Mesenchymal stem cell (in vitro differentiated cells and primary cell): ENCODE measurements around the gene FAM3B.

Experiments used
- DNase-seq: peaks from one replicate; pipeline ENCODE4 v3.0.0-alpha.2; 2013
- H2AFZ ChIP-seq: one replicate; pipeline ENCODE4 v1.6.1; 2013; ENCODE audit warnings: low read depth, mild to moderate bottlenecking, control low read depth, inconsistent platforms, low read length, moderate library complexity
- H2AK5ac ChIP-seq: 2 replicates; pipeline ENCODE4 v1.6.1; 2013; ENCODE audit warnings: low read length, moderate library complexity, mild to moderate bottlenecking, inconsistent platforms; ENCODE audit not compliant: severe bottlenecking
- H2BK120ac ChIP-seq: one replicate; pipeline ENCODE4 v1.6.1; 2013; ENCODE audit warnings: low read depth, mild to moderate bottlenecking, inconsistent platforms, low read length, moderate library complexity
- H2BK12ac ChIP-seq, 2 experiments: one replicate each; pipeline ENCODE4 v1.6.1; 2013; ENCODE audit warnings: inconsistent platforms in 2 of 2, low read length in 2 of 2, mild to moderate bottlenecking in 2 of 2, moderate library complexity in 2 of 2, control low read depth in 1 of 2
- H2BK15ac ChIP-seq: one replicate; pipeline ENCODE4 v1.6.1; 2013; ENCODE audit warnings: mild to moderate bottlenecking, low read depth, inconsistent platforms; ENCODE audit not compliant: poor library complexity, severe bottlenecking
- H2BK5ac ChIP-seq: 2 replicates; pipeline ENCODE4 v1.6.1; 2013; ENCODE audit warnings: low read depth, mild to moderate bottlenecking, low read length, control low read depth, inconsistent platforms; ENCODE audit not compliant: poor library complexity, severe bottlenecking
- H3K14ac ChIP-seq, 2 experiments: one replicate each; pipeline ENCODE4 v1.6.1; 2013; ENCODE audit warnings: inconsistent platforms in 2 of 2, low read length in 2 of 2, control low read depth in 1 of 2, mild to moderate bottlenecking in 1 of 2, moderate library complexity in 1 of 2
- H3K18ac ChIP-seq, 2 experiments: one replicate each; pipeline ENCODE4 v1.6.1; 2013; ENCODE audit warnings: inconsistent platforms in 2 of 2, low read length in 2 of 2, control low read depth in 1 of 2, low read depth in 1 of 2, mild to moderate bottlenecking in 1 of 2
- H3K23ac ChIP-seq, 2 experiments: one replicate each; pipeline ENCODE4 v1.6.1; 2013; ENCODE audit warnings: inconsistent platforms in 2 of 2, low read length in 2 of 2, mild to moderate bottlenecking in 2 of 2, moderate library complexity in 2 of 2, control low read depth in 1 of 2
- H3K27ac ChIP-seq: 2 replicates; pipeline ENCODE4 v1.5.1; 2013; ENCODE audit warnings: mild to moderate bottlenecking, moderate library complexity, low read length, control low read depth, inconsistent platforms; ENCODE audit not compliant: poor library complexity, severe bottlenecking
- H3K27me3 ChIP-seq, 2 experiments: 2 replicates each; pipeline versions ENCODE4 v1.6.1 to v1.7.0; 2013; ENCODE audit warnings: low read length in 2 of 2, mild to moderate bottlenecking in 2 of 2, moderate library complexity in 2 of 2, control low read depth in 1 of 2, inconsistent platforms in 1 of 2; ENCODE audit not compliant: control insufficient read depth in 1 of 2, insufficient read depth in 1 of 2
- H3K36me3 ChIP-seq, 2 experiments: 2 replicates each; pipeline versions ENCODE4 v1.6.1 to v1.7.0; 2013; ENCODE audit warnings: low read length in 2 of 2, control low read depth in 1 of 2, inconsistent platforms in 1 of 2, low read depth in 1 of 2, mild to moderate bottlenecking in 1 of 2; ENCODE audit not compliant: insufficient read depth in 2 of 2, control insufficient read depth in 1 of 2
- H3K4ac ChIP-seq, 2 experiments: one replicate each; pipeline ENCODE4 v1.6.1; 2013; ENCODE audit warnings: inconsistent platforms in 2 of 2, low read length in 2 of 2, mild to moderate bottlenecking in 2 of 2, moderate library complexity in 2 of 2, control low read depth in 1 of 2, low read depth in 1 of 2
- H3K4me1 ChIP-seq: 2 replicates; pipeline ENCODE4 v1.6.1; 2013; ENCODE audit warnings: low read depth, low read length, control low read depth; ENCODE audit not compliant: control insufficient read depth, insufficient read depth
- H3K4me2 ChIP-seq: 2 replicates; pipeline ENCODE4 v1.6.1; 2013; ENCODE audit warnings: low read length, mild to moderate bottlenecking, inconsistent platforms; ENCODE audit not compliant: poor library complexity, severe bottlenecking
- H3K4me3 ChIP-seq, 2 experiments: 2 replicates each; pipeline versions ENCODE4 v1.5.1 to v1.7.0; 2013; ENCODE audit warnings: low read length in 2 of 2, mild to moderate bottlenecking in 2 of 2, control low read depth in 1 of 2, low read depth in 1 of 2; ENCODE audit not compliant: insufficient read depth in 1 of 2
- H3K79me1 ChIP-seq: replicated peaks from 2 replicates; pipeline ENCODE4 v1.6.1; 2013; ENCODE audit warnings: mild to moderate bottlenecking, control low read depth, low read length, inconsistent platforms; ENCODE audit not compliant: poor library complexity, severe bottlenecking
- H3K9ac ChIP-seq: 2 replicates; pipeline ENCODE4 v1.7.0; 2013; ENCODE audit warnings: mild to moderate bottlenecking, low read length, moderate library complexity
- H3K9me3 ChIP-seq: 2 replicates; pipeline ENCODE4 v1.7.0; 2013; ENCODE audit warnings: mild to moderate bottlenecking, low read length; ENCODE audit not compliant: control insufficient read depth
- H4K8ac ChIP-seq: one replicate; pipeline ENCODE4 v1.6.1; 2013; ENCODE audit warnings: inconsistent platforms, mild to moderate bottlenecking, low read length, moderate library complexity
- H4K91ac ChIP-seq: one replicate; pipeline ENCODE4 v1.6.1; 2013; ENCODE audit warnings: mild to moderate bottlenecking, low read length, inconsistent platforms
- WGBS: methylation state at CpG from one replicate; pipeline ENCODE4 v1.1.7; 2013; ENCODE audit warnings: mixed read lengths; 5-methylcytosine and 5-hydroxymethylcytosine counted together

Gene FAM3B

GRCh38 chr21:41315726-41316125 lies 875 bp upstream of the FAM3B start:
- Histone ChIP-seq H4K8ac (no peak overlapping the region), H3K4me2 (no peak overlapping the region), H2BK5ac (no peak overlapping the region), H3K36me3 (no peaks in the 10 kb centered on the region), H4K91ac (no peak overlapping the region), H2BK12ac (no peak overlapping the region), H3K27ac (no peak overlapping the region), H3K4me3 (no peak overlapping the region), H2BK120ac (no peak overlapping the region), H2BK15ac (no peak overlapping the region), H2AK5ac (no peak overlapping the region), H3K79me1 (no peaks in the 10 kb centered on the region), H3K27me3 (peaks cover 44 to 61% of the 10 kb centered on the region in 2 experiments), H3K14ac (no peak overlapping the region), H3K9me3 (no peaks in the 10 kb centered on the region), H2AFZ (no peak overlapping the region), H3K23ac (no peak overlapping the region), H3K18ac (no peak overlapping the region), H3K4me1 (peaks cover 4% of the 10 kb centered on the region), H3K4ac (no peak overlapping the region), H3K9ac (no peak overlapping the region)
- DNase-seq = no peak
- WGBS = 78% methylated on average over 6 of the region's 6 CpGs

GRCh38 chr21:41317063-41317392 lies 427 bp downstream of the FAM3B start:
- 6% methylated on average over 10 of the region's 19 CpGs for WGBS
- no peak overlapping the region for H4K8ac ChIP-seq
- no peak overlapping the region for H2AK5ac ChIP-seq
- no peaks in the 10 kb centered on the region for H3K9me3 ChIP-seq
- H2BK120ac ChIP-seq = no peak overlapping the region
- no peak overlapping the region for H3K14ac ChIP-seq
- no peak overlapping the region for H3K4me2 ChIP-seq
- DNase-seq = no peak
- H3K27me3 ChIP-seq = peaks cover 44 to 71% of the 10 kb centered on the region in 2 experiments
- H3K23ac ChIP-seq = no peak overlapping the region
- no peaks in the 10 kb centered on the region for H3K36me3 ChIP-seq
- no peak overlapping the region for H2BK5ac ChIP-seq
- no peaks in the 10 kb centered on the region for H3K79me1 ChIP-seq
- H3K9ac ChIP-seq = no peak overlapping the region
- no peak overlapping the region for H3K18ac ChIP-seq
- H2AFZ ChIP-seq = no peak overlapping the region
- H4K91ac ChIP-seq = no peak overlapping the region
- H3K27ac ChIP-seq = no peak overlapping the region
- H2BK12ac ChIP-seq = no peak overlapping the region
- no peak overlapping the region for H3K4ac ChIP-seq
- H2BK15ac ChIP-seq = no peak overlapping the region
- H3K4me3 ChIP-seq = no peak overlapping the region
- H3K4me1 ChIP-seq = peaks cover 4% of the 10 kb centered on the region

- H2AFZ ChIP-seq = no peak overlapping the region
- no peak overlapping the region for H3K18ac ChIP-seq
- H3K23ac ChIP-seq = no peak overlapping the region
- WGBS = 63% methylated on average over 9 of the region's 10 CpGs
- no peaks in the 10 kb centered on the region for H3K36me3 ChIP-seq
- no peak overlapping the region for H2BK120ac ChIP-seq
- no peak overlapping the region for H4K91ac ChIP-seq
- H2BK12ac ChIP-seq = no peak overlapping the region
- H3K9ac ChIP-seq = no peak overlapping the region
- H3K4me2 ChIP-seq = no peak overlapping the region
- H4K8ac ChIP-seq = no peak overlapping the region
- no peak overlapping the region for H2BK15ac ChIP-seq
- no peak overlapping the region for H3K14ac ChIP-seq
- no peak overlapping the region for H3K27ac ChIP-seq
- H3K9me3 ChIP-seq = no peaks in the 10 kb centered on the region
- no peak for DNase-seq
- no peak overlapping the region for H2BK5ac ChIP-seq
- peaks cover 44 to 71% of the 10 kb centered on the region in 2 experiments for H3K27me3 ChIP-seq
- no peak overlapping the region for H3K4me3 ChIP-seq
- H3K4me1 ChIP-seq = peaks cover 4% of the 10 kb centered on the region
- H3K79me1 ChIP-seq = no peaks in the 10 kb centered on the region
- no peak overlapping the region for H3K4ac ChIP-seq
- no peak overlapping the region for H2AK5ac ChIP-seq
Observed at GRCh38 chr21:41317458-41317857, 857 bp downstream of the FAM3B start.

GRCh38 chr21:41318218-41318617 lies 1.6 kb downstream of the FAM3B start:
- Histone ChIP-seq H2BK120ac (no peak overlapping the region), H2BK5ac (no peak overlapping the region), H2AK5ac (no peak overlapping the region), H3K4me1 (peaks cover 4% of the 10 kb centered on the region), H3K4me3 (no peak overlapping the region), H2BK15ac (no peak overlapping the region), H3K9me3 (no peaks in the 10 kb centered on the region), H3K27ac (no peak overlapping the region), H3K9ac (no peak overlapping the region), H4K8ac (no peak overlapping the region), H3K23ac (no peak overlapping the region), H3K36me3 (no peaks in the 10 kb centered on the region), H4K91ac (no peak overlapping the region), H3K79me1 (no peaks in the 10 kb centered on the region), H2BK12ac (no peak overlapping the region), H2AFZ (no peak overlapping the region), H3K27me3 (peaks cover 44 to 71% of the 10 kb centered on the region in 2 experiments), H3K4me2 (no peak overlapping the region), H3K18ac (no peak overlapping the region), H3K4ac (no peak overlapping the region), H3K14ac (no peak overlapping the region)
- WGBS = 88% methylated on average over 9 of the region's 9 CpGs
- DNase-seq = no peak
